GM12801 (cell line): ENCODE results near the gene TSPAN8.

Experiments
- CTCF ChIP-seq: IDR thresholded peaks from one replicate; pipeline ENCODE4 v1.5.1; 2011; ENCODE audit warnings: control low read depth; ENCODE audit not compliant: insufficient read length; ENCODE audit errors: extremely low read depth

TSPAN8 gene

GRCh38 chr12:71125949-71126348 is 31.9 kb downstream of the TSPAN8 start:
- no peak for TF ChIP-seq CTCF

- no peak for TF ChIP-seq CTCF
Observed at GRCh38 chr12:71125515-71125914, 32.3 kb downstream of the TSPAN8 start.

- TF ChIP-seq CTCF = no peak
Observed at GRCh38 chr12:71124835-71125460, 32.9 kb downstream of the TSPAN8 start.

- no peak for TF ChIP-seq CTCF
Observed at GRCh38 chr12:71109834-71110233, 48.0 kb downstream of the TSPAN8 start.

GRCh38 chr12:71108355-71108754 is 49.4 kb downstream of the TSPAN8 start:
- no peak for TF ChIP-seq CTCF

- no peak for TF ChIP-seq CTCF
Observed at GRCh38 chr12:71107936-71108335, 49.9 kb downstream of the TSPAN8 start.

GRCh38 chr12:71105956-71106355 is 51.8 kb downstream of the TSPAN8 start:
- TF ChIP-seq CTCF = no peak
